ENCODE results near the gene CCDC73. TPM values are rescaled to one million over a fixed set of nuclear protein-coding genes. Genes with fewer than 3 reads are reported as not detected.

Gene CCDC73
- total RNA-seq, 1 experiment from 2014 or later: not detected

DNA sequence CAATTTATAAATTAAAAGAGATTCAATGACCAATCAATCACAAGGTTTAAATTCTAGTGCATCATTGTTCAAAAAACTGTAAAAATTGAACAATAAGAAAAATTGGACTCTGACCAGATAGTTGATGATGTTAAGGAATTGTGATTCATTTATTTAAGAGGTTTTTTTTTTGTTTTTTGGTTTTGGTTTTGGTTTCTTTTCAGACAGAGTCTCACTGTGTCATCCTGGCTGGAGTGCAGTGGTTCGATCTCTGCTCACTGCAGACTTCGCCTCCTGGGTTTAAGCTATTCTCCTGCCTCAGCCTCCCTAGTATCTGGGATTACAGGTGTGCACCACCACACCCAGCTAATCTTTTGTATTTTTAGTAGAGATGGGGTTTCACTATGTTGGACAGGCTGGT, 227.9 kb downstream of the CCDC73 start:
- DNase-seq (ENCODE audit: low spot score): no peak
- in situ Hi-C loops (cut with HindIII; ENCODE audit: low sequenced_read_pairs): no loop called here

DNA sequence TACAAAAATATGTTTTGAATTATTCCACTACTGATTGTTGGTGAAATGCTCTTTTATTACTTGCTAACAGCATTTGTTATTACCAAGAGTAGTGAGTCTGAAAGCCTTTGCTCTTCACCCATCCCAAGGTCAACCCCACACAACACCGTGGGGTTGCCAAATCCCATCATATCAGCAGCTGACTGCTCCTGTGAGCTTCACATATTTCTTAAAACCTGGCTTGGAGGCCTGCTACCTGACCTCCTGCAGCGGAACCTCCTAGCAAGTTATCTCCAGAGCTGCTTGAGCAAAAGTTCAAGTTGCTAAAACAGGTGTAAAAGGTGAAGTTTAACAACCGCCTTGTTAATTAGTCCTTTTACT, 230.9 kb downstream of the CCDC73 start:
- in situ Hi-C loops (cut with HindIII; ENCODE audit: low sequenced_read_pairs): no loop called here
- no peak for DNase-seq (ENCODE audit: low spot score)

- in situ Hi-C loops (cut with HindIII; ENCODE audit: low sequenced_read_pairs): no loop called here
- DNase-seq (ENCODE audit: low spot score): no peak
These were observed 231.4 kb downstream of the CCDC73 start for GRCh38 chr11:32562839-32563599.

- in situ Hi-C loops (cut with HindIII; ENCODE audit: low sequenced_read_pairs): no loop called here
- DNase-seq (ENCODE audit: low spot score): no peak
These were observed 232.6 kb downstream of the CCDC73 start for GRCh38 chr11:32561835-32562234.

DNA sequence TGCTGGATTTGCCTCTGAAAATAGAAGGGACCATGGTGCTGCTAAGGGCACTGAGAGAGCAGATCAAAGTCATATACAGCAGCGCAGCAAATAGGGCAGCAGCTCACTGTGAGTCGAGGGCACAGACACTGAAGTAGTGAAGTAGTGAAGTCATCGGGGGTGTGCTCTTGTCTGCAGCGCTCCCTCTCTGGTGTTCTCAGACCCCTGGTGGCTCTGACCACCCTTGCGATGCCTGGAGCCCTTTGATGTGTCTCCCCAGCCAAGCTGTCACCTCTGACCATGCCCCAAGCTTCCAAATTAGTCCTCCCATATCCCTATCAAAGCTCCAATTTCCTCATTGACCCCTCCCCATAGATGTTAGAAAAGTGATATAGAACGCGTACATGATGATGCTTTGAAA, 238.6 kb downstream of the CCDC73 start:
- in situ Hi-C loops (cut with HindIII; ENCODE audit: low sequenced_read_pairs): no loop called here
- DNase-seq (ENCODE audit: low spot score): no peak

GRCh38 chr11:32555091-32555490, 239.4 kb downstream of the CCDC73 start:
- no peak for DNase-seq (ENCODE audit: low spot score)
- in situ Hi-C loops (cut with HindIII; ENCODE audit: low sequenced_read_pairs): no loop called here

Other genes starting within 250 kb of the CCDC73 start
- 777 and 862 TPM in 2 replicates for gene EIF3M, start 210.8 kb downstream of the CCDC73 start, total RNA-seq (2014; rRNA removed; shearing (Covaris generic))
- under 0.01 and 0.51 TPM in 2 replicates for gene PRRG4, start 35.3 kb upstream of the CCDC73 start, total RNA-seq (2014; rRNA removed; shearing (Covaris generic))
- gene QSER1, start 98.1 kb upstream of the CCDC73 start, total RNA-seq (2014; rRNA removed; shearing (Covaris generic)): 10.6 and 16.6 TPM in 2 replicates
- gene DEPDC7, start 221.2 kb upstream of the CCDC73 start, total RNA-seq (2014; rRNA removed; shearing (Covaris generic)): 6.0 and 6.9 TPM in 2 replicates
- 26.6 and 28.3 TPM in 2 replicates for gene TCP11L1, start 244.9 kb upstream of the CCDC73 start, total RNA-seq (2014; rRNA removed; shearing (Covaris generic))

All from G401 (cell line).